ENCODE measurements around the gene ALKBH8. TPM values are rescaled to one million over a fixed set of nuclear protein-coding genes. Genes with fewer than 3 reads are reported as not detected.
A peak's percentile ranks its signal among the peaks of the same experiment; 100 is the strongest.

ALKBH8 gene
- polyA plus RNA-seq, 2 of the 4 experiments (the other 2 are of a cell fraction): 6.5 to 10.8 TPM

DNA sequence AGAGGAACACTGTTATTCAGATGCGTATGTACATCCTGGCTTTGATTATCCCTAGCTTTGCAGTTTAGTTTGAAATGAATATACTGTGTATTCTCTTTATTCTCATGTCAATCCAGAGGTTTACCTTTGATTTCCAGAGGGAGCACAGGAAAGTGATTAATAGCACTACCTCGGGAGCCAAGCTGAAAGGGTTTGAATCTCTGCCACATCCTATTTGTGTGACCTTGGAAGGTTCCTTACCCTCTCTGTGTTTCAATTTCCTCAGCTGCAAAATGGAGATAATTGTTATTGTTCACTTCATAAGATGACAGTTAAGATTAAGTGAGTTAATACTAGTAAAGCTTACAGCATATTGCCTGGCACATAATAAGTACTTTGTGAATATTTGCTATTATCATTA is 43.3 kb upstream of the ALKBH8 start:
- ChIA-PET POLR2A (no interaction called here), CTCF (interaction anchor here (0.9 to 1.7 kb wide), 5 partner anchors 10 to 80 kb away, joined by 3 to 4 read pairs (median 4); no protein-coding TSS in a partner anchor)
- TF ChIP-seq, protein P1, sequence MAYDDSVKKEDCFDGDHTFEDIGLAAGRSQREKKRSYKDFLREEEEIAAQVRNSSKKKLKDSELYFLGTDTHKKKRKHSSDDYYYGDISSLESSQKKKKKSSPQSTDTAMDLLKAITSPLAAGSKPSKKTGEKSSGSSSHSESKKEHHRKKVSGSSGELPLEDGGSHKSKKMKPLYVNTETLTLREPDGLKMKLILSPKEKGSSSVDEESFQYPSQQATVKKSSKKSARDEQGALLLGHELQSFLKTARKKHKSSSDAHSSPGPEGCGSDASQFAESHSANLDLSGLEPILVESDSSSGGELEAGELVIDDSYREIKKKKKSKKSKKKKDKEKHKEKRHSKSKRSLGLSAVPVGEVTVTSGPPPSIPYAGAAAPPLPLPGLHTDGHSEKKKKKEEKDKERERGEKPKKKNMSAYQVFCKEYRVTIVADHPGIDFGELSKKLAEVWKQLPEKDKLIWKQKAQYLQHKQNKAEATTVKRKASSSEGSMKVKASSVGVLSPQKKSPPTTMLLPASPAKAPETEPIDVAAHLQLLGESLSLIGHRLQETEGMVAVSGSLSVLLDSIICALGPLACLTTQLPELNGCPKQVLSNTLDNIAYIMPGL (CRISPR knock-in tag; IDR thresholded peaks at IDR 0.05; ENCODE audit: borderline replicate concordance): no peak
- TF ChIP-seq NPAS2 (CRISPR knock-in tag; IDR thresholded peaks at IDR 0.05; ENCODE audit: borderline replicate concordance): no peak
- no peak for TF ChIP-seq JUNB (IDR thresholded peaks at IDR 0.05)
- no peak for TF ChIP-seq RAD21 (conservative IDR thresholded peaks at IDR 0.05 in 1 of 2, IDR thresholded peaks at IDR 0.05 in 1 of 2)
- no peak for TF ChIP-seq RARB (CRISPR knock-in tag; IDR thresholded peaks at IDR 0.05)
- no peak for TF ChIP-seq KDM1A (IDR thresholded peaks at IDR 0.05; ENCODE audit: low read depth)
- TF ChIP-seq TP53 (CRISPR knock-in tag; IDR thresholded peaks at IDR 0.05): no peak
- no peak for TF ChIP-seq ZSCAN20 (CRISPR knock-in tag; IDR thresholded peaks at IDR 0.05)
- TF ChIP-seq RFX5 (IDR thresholded peaks at IDR 0.05): no peak
- no peak for TF ChIP-seq CEBPB (IDR thresholded peaks at IDR 0.05)
- no peak for TF ChIP-seq PHF8 (IDR thresholded peaks at IDR 0.05; ENCODE audit: borderline replicate concordance, low read depth)
- TF ChIP-seq HDAC2 (IDR thresholded peaks at IDR 0.05): no peak
- TF ChIP-seq HOXA7 (CRISPR knock-in tag; IDR thresholded peaks at IDR 0.05): no peak
- no peak for TF ChIP-seq GATA3 (IDR thresholded peaks at IDR 0.05; ENCODE audit: borderline replicate concordance)
- TF ChIP-seq, protein P2, sequence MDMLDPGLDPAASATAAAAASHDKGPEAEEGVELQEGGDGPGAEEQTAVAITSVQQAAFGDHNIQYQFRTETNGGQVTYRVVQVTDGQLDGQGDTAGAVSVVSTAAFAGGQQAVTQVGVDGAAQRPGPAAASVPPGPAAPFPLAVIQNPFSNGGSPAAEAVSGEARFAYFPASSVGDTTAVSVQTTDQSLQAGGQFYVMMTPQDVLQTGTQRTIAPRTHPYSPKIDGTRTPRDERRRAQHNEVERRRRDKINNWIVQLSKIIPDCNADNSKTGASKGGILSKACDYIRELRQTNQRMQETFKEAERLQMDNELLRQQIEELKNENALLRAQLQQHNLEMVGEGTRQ (IDR thresholded peaks at IDR 0.05): no peak
- TF ChIP-seq MYC (IDR thresholded peaks at IDR 0.05; ENCODE audit: borderline replicate concordance, low read length): no peak
- TF ChIP-seq EHF (CRISPR knock-in tag; IDR thresholded peaks at IDR 0.05): no peak
- H3K9me3 ChIP-seq: no peaks in the 10 kb centered on the region
- no peak overlapping the region for H3K4me2 ChIP-seq
- no peak overlapping the region for H3K27ac ChIP-seq
- ATAC-seq (no peak), DNase-seq (ENCODE audit: low read depth in 1 of 2, low spot score in 1 of 2) (no peak), FAIRE-seq (no peak)
- H3K4me1 ChIP-seq: no peaks in the 10 kb centered on the region
- WGBS (ENCODE audit: missing lambda C conversion rate): 48% methylated on average over 2 of the region's 2 CpGs
- H3K4me3 ChIP-seq: no peak overlapping the region

DNA sequence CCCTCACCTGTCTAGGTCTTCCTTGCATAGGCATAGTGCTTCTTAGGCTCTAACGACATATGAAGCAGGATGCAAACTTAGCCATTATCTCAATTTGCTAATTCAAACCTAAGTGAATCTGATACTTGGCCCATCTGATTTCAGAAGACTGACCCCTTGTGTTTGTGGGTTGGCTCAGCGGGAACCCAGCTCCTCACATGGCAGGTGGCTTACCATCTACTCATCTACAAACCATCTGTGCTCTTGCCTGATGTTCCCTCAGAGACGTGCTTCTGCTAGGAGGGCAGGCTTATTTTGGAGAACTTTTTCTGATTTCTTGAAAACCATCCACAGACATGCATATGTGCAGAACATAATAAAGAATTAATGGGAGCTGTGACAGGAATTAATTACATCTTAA is 40.6 kb upstream of the ALKBH8 start:
- FAIRE-seq (no peak), DNase-seq (ENCODE audit: low read depth in 1 of 2, low spot score in 1 of 2) (no peak), ATAC-seq (no peak)
- Histone ChIP-seq H3K4me1 (no peaks in the 10 kb centered on the region), H3K9me3 (no peaks in the 10 kb centered on the region), H3K4me2 (no peak overlapping the region), H3K4me3 (no peak overlapping the region), H3K27ac (no peak overlapping the region)
- ChIA-PET CTCF (interaction anchor here (0.8 to 1.5 kb wide), 4 partner anchors 16 to 165 kb away, joined by 3 read pairs; no protein-coding TSS in a partner anchor), POLR2A (no interaction called here)
- TF ChIP-seq HOXB5 (CRISPR knock-in tag; IDR thresholded peaks at IDR 0.05) (no peak), FOSB (CRISPR knock-in tag; IDR thresholded peaks at IDR 0.05) (no peak)
- WGBS (ENCODE audit: missing lambda C conversion rate): 39% methylated on average over 3 of the region's 3 CpGs

DNA sequence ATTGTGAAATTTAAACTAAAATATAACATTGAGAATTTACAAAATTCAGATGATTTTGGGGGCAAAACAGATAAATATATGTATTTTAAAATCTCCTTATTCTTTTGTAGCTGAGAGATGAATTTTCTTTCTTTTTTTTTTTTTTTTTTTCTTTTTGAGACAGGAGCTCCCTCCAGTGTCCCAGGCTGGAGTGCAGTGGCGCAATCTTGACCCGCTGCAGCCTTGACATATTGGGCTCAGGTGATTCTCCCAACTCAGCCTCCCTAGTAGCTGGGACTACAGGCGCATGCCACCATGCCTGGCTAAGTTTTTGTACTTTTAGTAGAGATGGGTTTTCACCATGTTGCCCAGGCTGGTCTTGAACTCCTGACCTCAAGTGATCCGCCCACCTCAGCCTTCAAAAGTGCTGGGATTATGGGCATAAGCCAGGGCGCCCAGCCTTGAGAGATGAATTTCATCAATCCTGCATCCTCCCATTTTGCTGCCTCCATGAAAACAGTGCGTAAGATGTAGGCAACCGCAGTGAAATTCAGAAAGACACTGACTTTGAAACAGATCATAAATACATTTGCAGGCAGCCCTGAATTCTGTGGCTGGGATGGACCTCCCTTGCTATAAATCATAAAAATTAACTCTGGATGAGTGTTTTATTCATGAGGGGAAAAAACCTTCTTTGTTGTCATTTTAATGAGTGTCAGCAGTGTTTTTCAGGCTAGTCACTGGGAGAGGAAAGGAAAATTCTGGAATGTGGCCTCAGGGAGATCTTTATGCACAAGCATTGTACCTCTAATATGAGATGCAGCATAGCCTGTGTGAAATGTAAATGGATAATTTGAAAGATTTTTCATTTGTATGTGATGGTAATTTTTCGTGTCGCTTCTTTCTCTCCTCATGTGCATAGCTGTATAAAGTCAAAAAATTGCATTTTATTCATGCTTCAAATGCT is 39.8 kb upstream of the ALKBH8 start:
- Histone ChIP-seq H3K9me3 (no peaks in the 10 kb centered on the region), H3K4me3 (no peak overlapping the region), H3K4me2 (no peak overlapping the region), H3K4me1 (no peaks in the 10 kb centered on the region), H3K27ac (no peak overlapping the region)
- ChIA-PET POLR2A (no interaction called here), CTCF (interaction anchor here (1.4 kb wide), 1 partner anchor 15 kb away, joined by 4 read pairs; no protein-coding TSS in a partner anchor)
- DNase-seq (ENCODE audit: low read depth in 1 of 2, low spot score in 1 of 2): no peak
- ATAC-seq: no peak
- no peak for FAIRE-seq
- 80% methylated on average over 9 of the region's 9 CpGs for WGBS (ENCODE audit: missing lambda C conversion rate)
- TF ChIP-seq, protein P2 (IDR thresholded peaks at IDR 0.05): no peak
- peak in 1 of 2 experiments; percentile 36; a peak in 1 of 4 replicates for TF ChIP-seq CEBPB (IDR thresholded peaks at IDR 0.05)
